ENCODE results near the gene IER5L. TPM values are rescaled to one million over a fixed set of nuclear protein-coding genes. Genes with fewer than 3 reads are reported as not detected.

IER5L gene
- total RNA-seq, 4 donors from 2014 or later, result 1.8 to 31.0 (median 14.5) TPM

- peaks cover 0 to 17% of the 10 kb centered on the region in 2 donors for H3K4me1 ChIP-seq
- no peak for DNase-seq
- H3K4me3 ChIP-seq, result no peak overlapping the region
- TF ChIP-seq POLR2A (IDR thresholded peaks at IDR 0.05), result no peak
- H3K36me3 ChIP-seq, result no peaks in the 10 kb centered on the region
- H3K27ac ChIP-seq, result peak overlapping the region; percentile 67 to 85
- intact Hi-C loops (cut with DNase I; ENCODE audit: low total_unique reads), result no loop called here
- no peaks in the 10 kb centered on the region for H3K9me3 ChIP-seq
- no peaks in the 10 kb centered on the region for H3K27me3 ChIP-seq
Observed at GRCh38 chr9:129223551-129224208, 45.6 kb upstream of the IER5L start.

- DNase-seq, result no peak
- Histone ChIP-seq H3K36me3 (no peaks in the 10 kb centered on the region), H3K4me1 (peaks cover 0 to 17% of the 10 kb centered on the region in 2 donors), H3K9me3 (no peaks in the 10 kb centered on the region), H3K27ac (no peak overlapping the region), H3K4me3 (no peak overlapping the region), H3K27me3 (no peaks in the 10 kb centered on the region)
- TF ChIP-seq CTCF (IDR thresholded peaks at IDR 0.05) (no peak), POLR2A (IDR thresholded peaks at IDR 0.05) (no peak)
- intact Hi-C loops (cut with DNase I; ENCODE audit: low total_unique reads), result no loop called here
Observed at GRCh38 chr9:129222819-129223218, 44.8 kb upstream of the IER5L start.

- Histone ChIP-seq H3K36me3 (no peaks in the 10 kb centered on the region), H3K4me1 (peaks cover 0 to 17% of the 10 kb centered on the region in 2 donors), H3K4me3 (no peak overlapping the region), H3K27me3 (no peaks in the 10 kb centered on the region), H3K27ac (no peak overlapping the region), H3K9me3 (no peaks in the 10 kb centered on the region)
- no peak for TF ChIP-seq CTCF (IDR thresholded peaks at IDR 0.05)
- no peak for TF ChIP-seq POLR2A (IDR thresholded peaks at IDR 0.05)
- no peak for DNase-seq
- intact Hi-C loops (cut with DNase I; ENCODE audit: low total_unique reads), result no loop called here
Observed at GRCh38 chr9:129221979-129222635, 44.0 kb upstream of the IER5L start.

- no peak for DNase-seq
- Histone ChIP-seq H3K4me1 (peaks cover 0 to 17% of the 10 kb centered on the region in 2 donors), H3K27ac (no peak overlapping the region), H3K36me3 (no peaks in the 10 kb centered on the region), H3K27me3 (no peaks in the 10 kb centered on the region), H3K9me3 (no peaks in the 10 kb centered on the region), H3K4me3 (no peak overlapping the region)
- intact Hi-C loops (cut with DNase I; ENCODE audit: low total_unique reads), result no loop called here
- no peak for TF ChIP-seq POLR2A (IDR thresholded peaks at IDR 0.05)
- TF ChIP-seq CTCF (IDR thresholded peaks at IDR 0.05), result no peak
Observed at GRCh38 chr9:129221233-129221632, 43.2 kb upstream of the IER5L start.

GRCh38 chr9:129220771-129221170 lies 42.7 kb upstream of the IER5L start:
- Histone ChIP-seq H3K4me1 (peaks cover 0 to 14% of the 10 kb centered on the region in 2 donors), H3K27me3 (no peaks in the 10 kb centered on the region), H3K4me3 (no peak overlapping the region), H3K27ac (no peak overlapping the region), H3K36me3 (no peaks in the 10 kb centered on the region), H3K9me3 (no peaks in the 10 kb centered on the region)
- intact Hi-C loops (cut with DNase I; ENCODE audit: low total_unique reads), result no loop called here
- DNase-seq, result no peak
- TF ChIP-seq CTCF (IDR thresholded peaks at IDR 0.05), result no peak
- TF ChIP-seq POLR2A (IDR thresholded peaks at IDR 0.05), result no peak
